Esophagus squamous epithelium (tissue), 4 donors: ENCODE data around the gene JPH3.

ENCODE experiments used
- POLR2A ChIP-seq, 4 donors: fragments of 450-650 bp; IDR thresholded peaks; one replicate each; pipeline ENCODE4 v1.6.1; 2017; ENCODE audit warnings: antibody characterized with exemption in 4 of 4, mild to moderate bottlenecking in 4 of 4, moderate library complexity in 3 of 4
- TF ChIP-seq, protein P1 (sequence below), 6 experiments: fragments of 450-650 bp in 4 of 6; fragments of 200-600 bp in 2 of 6; sonication (generic) in 2 of 6; IDR thresholded peaks; one replicate each; pipeline ENCODE4 v1.5.1; 2016 to 2019; ENCODE audit warnings: antibody characterized with exemption in 6 of 6, mild to moderate bottlenecking in 4 of 6, moderate library complexity in 4 of 6

DNA sequence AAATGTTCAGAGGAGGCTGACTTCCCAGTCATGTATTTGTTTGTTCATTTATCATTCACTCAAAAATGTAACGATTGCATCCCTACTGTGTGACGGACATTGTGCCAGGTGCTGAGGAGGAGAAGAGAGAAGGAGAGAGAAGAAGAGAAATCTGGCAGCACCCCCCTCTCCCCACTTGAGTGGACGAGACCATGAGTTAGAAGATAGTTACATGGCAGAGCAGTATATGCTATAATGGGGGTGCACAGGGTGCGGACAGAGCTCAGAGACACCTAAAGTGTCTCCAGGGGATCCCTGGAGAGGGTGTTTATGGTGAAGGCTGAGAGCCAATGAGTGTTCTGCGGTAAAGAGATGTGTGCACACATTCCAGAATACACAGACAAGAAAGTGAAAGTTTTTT is 6.6 kb upstream of the JPH3 start:
- TF ChIP-seq POLR2A (IDR thresholded peaks at IDR 0.05): no peak
- TF ChIP-seq, protein P1, sequence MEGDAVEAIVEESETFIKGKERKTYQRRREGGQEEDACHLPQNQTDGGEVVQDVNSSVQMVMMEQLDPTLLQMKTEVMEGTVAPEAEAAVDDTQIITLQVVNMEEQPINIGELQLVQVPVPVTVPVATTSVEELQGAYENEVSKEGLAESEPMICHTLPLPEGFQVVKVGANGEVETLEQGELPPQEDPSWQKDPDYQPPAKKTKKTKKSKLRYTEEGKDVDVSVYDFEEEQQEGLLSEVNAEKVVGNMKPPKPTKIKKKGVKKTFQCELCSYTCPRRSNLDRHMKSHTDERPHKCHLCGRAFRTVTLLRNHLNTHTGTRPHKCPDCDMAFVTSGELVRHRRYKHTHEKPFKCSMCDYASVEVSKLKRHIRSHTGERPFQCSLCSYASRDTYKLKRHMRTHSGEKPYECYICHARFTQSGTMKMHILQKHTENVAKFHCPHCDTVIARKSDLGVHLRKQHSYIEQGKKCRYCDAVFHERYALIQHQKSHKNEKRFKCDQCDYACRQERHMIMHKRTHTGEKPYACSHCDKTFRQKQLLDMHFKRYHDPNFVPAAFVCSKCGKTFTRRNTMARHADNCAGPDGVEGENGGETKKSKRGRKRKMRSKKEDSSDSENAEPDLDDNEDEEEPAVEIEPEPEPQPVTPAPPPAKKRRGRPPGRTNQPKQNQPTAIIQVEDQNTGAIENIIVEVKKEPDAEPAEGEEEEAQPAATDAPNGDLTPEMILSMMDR (IDR thresholded peaks at IDR 0.05): no peak
